ENCODE results near the gene NPPC.
"Not testable (repeated sequence)": the region's sequence is repeated elsewhere in the genome, so short reads cannot be mapped to it uniquely, and the experiment has no call there.

NPPC gene

DNA sequence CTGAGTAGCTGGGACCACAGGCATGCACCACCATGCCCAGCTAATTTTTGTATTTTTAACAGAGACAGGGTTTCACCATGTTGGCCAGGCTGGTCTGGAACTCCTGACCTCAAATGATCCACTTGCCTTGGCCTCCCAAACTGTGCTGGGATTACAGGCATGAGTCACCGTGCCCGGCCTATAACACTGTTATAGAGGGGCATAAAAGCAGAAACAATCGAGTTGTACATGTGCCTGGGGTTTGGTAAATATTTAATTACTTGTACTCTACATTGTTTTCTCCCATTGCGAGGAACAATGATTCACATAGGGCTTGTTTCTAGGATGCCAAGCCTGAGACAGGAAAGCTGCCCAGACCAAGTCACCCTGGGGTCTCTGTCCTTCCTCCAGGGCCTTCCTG lies 45.8 kb downstream of the NPPC start:
- H3K36me3 ChIP-seq (ENCODE audit: control insufficient read depth, insufficient read depth, low read length, severe bottlenecking); DNase-seq (ENCODE audit: low read depth); H3K4me1 ChIP-seq (ENCODE audit: control insufficient read depth, insufficient read depth, low read length); H3K9ac ChIP-seq (ENCODE audit: low read length); H3K4me3 ChIP-seq (ENCODE audit: low read length); H3K9me3 ChIP-seq (ENCODE audit: control insufficient read depth, low read length): not testable (repeated sequence)
- H3K27me3 ChIP-seq (replicated peaks; ENCODE audit: control insufficient read depth, insufficient read depth, low read length): peaks cover 51% of the 10 kb centered on the region

DNA sequence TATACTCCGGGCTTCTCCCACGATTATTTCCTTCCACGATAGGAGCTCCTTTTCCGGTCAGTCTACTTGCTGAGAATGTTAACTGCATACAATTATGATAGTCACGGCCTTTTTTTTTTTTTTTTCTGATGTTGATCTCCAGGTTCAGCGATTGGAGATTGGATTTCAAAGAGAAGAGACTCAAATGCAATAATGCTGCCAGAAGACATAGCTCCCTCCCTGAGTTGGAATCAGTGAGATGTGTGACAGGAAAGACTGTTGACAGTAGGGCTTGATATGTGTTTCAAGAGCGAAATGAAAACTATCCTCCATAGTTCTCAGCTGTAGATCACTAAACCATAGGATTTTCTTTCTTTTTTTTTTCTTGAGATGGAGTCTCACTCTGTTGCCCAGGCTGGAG lies 47.0 kb downstream of the NPPC start:
- Histone ChIP-seq H3K4me1 (ENCODE audit: control insufficient read depth, insufficient read depth, low read length) (peaks cover 7% of the 10 kb centered on the region), H3K4me3 (ENCODE audit: low read length) (no peak overlapping the region), H3K36me3 (ENCODE audit: control insufficient read depth, insufficient read depth, low read length, severe bottlenecking) (no peaks in the 10 kb centered on the region), H3K27me3 (replicated peaks; ENCODE audit: control insufficient read depth, insufficient read depth, low read length) (peaks cover 52% of the 10 kb centered on the region), H3K9ac (ENCODE audit: low read length) (no peak overlapping the region), H3K9me3 (ENCODE audit: control insufficient read depth, low read length) (no peaks in the 10 kb centered on the region)
- no peak for DNase-seq (ENCODE audit: low read depth)

DNA sequence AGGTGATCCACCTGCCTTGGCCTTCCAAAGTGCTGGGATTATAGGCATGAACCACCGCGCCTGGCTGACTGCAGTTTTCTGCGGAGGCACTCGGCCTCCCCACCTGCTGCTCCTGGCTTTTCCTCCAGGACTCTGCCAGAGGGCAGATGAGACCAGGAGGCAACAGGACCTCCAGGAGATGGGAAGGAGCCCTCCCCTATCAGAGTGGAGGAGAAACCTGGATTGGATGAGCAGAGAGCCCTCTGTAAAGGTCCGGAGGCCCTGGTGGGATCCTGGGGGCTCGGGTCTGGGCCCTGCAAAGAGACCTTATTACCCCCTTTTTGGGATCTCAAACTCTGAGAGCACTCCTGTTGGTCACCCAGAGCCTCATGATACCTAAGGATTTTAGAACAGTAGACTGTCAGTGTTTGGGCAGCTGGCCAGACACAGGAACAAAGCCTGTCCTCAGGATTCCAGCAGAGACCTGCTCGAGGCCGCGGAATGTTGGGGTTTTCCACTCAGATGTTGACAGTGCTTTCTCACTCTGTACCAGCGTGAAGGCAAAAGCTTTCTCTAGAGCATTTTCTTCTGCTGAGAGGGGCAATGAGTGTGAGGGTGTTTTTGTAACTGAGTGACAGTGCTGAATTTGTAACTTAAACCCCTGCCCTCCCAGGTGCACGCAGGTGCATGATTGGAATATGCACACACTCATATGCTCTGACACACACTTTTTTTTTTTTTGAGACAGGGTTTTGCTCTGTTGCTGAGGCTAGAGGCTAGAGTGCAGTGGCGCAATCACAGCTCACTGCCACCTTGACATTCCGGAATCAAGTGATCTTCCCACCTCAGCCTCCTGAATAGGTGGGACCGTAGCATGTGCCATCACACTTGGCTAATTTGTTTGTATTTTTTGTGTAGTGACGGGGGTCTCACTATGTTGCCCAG lies 48.4 kb downstream of the NPPC start:
- Histone ChIP-seq H3K27me3 (replicated peaks; ENCODE audit: control insufficient read depth, insufficient read depth, low read length) (peaks cover 46% of the 10 kb centered on the region), H3K4me3 (ENCODE audit: low read length) (no peak overlapping the region), H3K9ac (ENCODE audit: low read length) (no peak overlapping the region), H3K9me3 (ENCODE audit: control insufficient read depth, low read length) (no peaks in the 10 kb centered on the region), H3K36me3 (ENCODE audit: control insufficient read depth, insufficient read depth, low read length, severe bottlenecking) (no peaks in the 10 kb centered on the region), H3K4me1 (ENCODE audit: control insufficient read depth, insufficient read depth, low read length) (no peaks in the 10 kb centered on the region)
- DNase-seq (ENCODE audit: low read depth): peak; percentile 15

DNA sequence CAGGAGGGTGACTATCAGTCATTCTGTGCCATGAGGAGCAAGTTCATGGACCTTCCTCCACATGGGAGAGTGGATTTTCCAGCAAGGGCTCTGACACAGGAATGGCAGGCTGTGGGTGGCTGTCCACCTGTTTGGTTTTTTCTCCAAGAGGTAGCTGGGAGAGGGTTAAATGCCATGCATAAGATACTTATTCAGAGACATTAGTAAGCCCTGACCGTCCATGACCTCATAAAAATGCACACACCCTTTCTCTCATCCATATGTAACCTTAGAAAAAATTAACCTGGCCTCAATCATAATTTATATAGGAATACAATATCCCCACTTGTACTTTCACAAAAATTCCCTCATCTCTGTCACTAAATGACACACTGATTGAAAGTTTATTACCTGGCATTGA lies 51.3 kb downstream of the NPPC start:
- H3K4me3 ChIP-seq (ENCODE audit: low read length): no peak overlapping the region
- no peak overlapping the region for H3K9ac ChIP-seq (ENCODE audit: low read length)
- no peaks in the 10 kb centered on the region for H3K9me3 ChIP-seq (ENCODE audit: control insufficient read depth, low read length)
- no peaks in the 10 kb centered on the region for H3K4me1 ChIP-seq (ENCODE audit: control insufficient read depth, insufficient read depth, low read length)
- no peak for DNase-seq (ENCODE audit: low read depth)
- H3K36me3 ChIP-seq (ENCODE audit: control insufficient read depth, insufficient read depth, low read length, severe bottlenecking): no peaks in the 10 kb centered on the region
- H3K27me3 ChIP-seq (replicated peaks; ENCODE audit: control insufficient read depth, insufficient read depth, low read length): peaks cover 30% of the 10 kb centered on the region

Data from adipocyte (in vitro differentiated cells).